ENCODE results near the gene NPVF.

DNA sequence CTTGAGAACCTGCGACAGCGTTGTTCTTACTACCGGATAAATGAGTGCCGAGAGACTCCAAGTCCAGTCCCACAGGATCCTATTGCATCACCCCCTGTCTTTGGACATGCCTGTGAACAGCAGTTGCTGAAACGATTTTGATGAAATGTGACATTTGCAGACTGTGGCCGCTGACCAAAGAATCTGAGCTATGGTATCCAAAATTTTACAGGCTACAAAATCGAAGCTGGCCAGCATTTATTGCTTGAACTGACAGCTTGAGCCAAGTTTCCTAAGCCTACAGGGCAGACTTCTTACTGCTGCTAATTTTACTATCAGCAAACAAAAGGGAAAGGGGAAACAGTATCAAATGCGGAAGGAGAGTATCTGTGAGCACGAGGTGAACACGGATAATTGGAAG lies 12.1 kb upstream of the NPVF start:
- TF ChIP-seq, protein P1, sequence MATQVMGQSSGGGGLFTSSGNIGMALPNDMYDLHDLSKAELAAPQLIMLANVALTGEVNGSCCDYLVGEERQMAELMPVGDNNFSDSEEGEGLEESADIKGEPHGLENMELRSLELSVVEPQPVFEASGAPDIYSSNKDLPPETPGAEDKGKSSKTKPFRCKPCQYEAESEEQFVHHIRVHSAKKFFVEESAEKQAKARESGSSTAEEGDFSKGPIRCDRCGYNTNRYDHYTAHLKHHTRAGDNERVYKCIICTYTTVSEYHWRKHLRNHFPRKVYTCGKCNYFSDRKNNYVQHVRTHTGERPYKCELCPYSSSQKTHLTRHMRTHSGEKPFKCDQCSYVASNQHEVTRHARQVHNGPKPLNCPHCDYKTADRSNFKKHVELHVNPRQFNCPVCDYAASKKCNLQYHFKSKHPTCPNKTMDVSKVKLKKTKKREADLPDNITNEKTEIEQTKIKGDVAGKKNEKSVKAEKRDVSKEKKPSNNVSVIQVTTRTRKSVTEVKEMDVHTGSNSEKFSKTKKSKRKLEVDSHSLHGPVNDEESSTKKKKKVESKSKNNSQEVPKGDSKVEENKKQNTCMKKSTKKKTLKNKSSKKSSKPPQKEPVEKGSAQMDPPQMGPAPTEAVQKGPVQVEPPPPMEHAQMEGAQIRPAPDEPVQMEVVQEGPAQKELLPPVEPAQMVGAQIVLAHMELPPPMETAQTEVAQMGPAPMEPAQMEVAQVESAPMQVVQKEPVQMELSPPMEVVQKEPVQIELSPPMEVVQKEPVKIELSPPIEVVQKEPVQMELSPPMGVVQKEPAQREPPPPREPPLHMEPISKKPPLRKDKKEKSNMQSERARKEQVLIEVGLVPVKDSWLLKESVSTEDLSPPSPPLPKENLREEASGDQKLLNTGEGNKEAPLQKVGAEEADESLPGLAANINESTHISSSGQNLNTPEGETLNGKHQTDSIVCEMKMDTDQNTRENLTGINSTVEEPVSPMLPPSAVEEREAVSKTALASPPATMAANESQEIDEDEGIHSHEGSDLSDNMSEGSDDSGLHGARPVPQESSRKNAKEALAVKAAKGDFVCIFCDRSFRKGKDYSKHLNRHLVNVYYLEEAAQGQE (IDR thresholded peaks at IDR 0.05; ENCODE audit: borderline replicate concordance) = no peak
- TF ChIP-seq, protein P2, sequence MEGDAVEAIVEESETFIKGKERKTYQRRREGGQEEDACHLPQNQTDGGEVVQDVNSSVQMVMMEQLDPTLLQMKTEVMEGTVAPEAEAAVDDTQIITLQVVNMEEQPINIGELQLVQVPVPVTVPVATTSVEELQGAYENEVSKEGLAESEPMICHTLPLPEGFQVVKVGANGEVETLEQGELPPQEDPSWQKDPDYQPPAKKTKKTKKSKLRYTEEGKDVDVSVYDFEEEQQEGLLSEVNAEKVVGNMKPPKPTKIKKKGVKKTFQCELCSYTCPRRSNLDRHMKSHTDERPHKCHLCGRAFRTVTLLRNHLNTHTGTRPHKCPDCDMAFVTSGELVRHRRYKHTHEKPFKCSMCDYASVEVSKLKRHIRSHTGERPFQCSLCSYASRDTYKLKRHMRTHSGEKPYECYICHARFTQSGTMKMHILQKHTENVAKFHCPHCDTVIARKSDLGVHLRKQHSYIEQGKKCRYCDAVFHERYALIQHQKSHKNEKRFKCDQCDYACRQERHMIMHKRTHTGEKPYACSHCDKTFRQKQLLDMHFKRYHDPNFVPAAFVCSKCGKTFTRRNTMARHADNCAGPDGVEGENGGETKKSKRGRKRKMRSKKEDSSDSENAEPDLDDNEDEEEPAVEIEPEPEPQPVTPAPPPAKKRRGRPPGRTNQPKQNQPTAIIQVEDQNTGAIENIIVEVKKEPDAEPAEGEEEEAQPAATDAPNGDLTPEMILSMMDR (IDR thresholded peaks at IDR 0.05; ENCODE audit: poor library complexity, severe bottlenecking) = no peak
- no peak for TF ChIP-seq SMC3 (conservative IDR thresholded peaks at IDR 0.05; ENCODE audit: poor library complexity)
- no peak for TF ChIP-seq EP300 (conservative IDR thresholded peaks at IDR 0.05; ENCODE audit: poor library complexity, severe bottlenecking)
- no peak for TF ChIP-seq RAD21 (conservative IDR thresholded peaks at IDR 0.05)
- TF ChIP-seq EZH2 (IDR thresholded peaks at IDR 0.05; ENCODE audit: borderline replicate concordance, insufficient read depth, low read length, poor library complexity, severe bottlenecking) = no peak

Data from neural cell (in vitro differentiated cells).